OCI-LY7 (cell line): ENCODE results near the gene MYBPC2. TPM values are rescaled to one million over a fixed set of nuclear protein-coding genes. Genes with fewer than 3 reads are reported as not detected.

Source experiments
- BruUV-seq: library from RNA; stranded (reverse); fragments of 400-500 nt; replicated peaks from 2 replicates; lab custom pipeline; 2021; lab: Mats Ljungman, UMichigan
- CTCF ChIA-PET: fragments of 300-600 bp; sonication (Branson Sonifier 250); formaldehyde crosslinking; loops from one replicate; lab custom pipeline; 2022; ENCODE audit warnings: antibody characterized with exemption; ENCODE audit not compliant: unreplicated experiment; lab: Charles Lee
- POLR2A ChIA-PET: fragments of 300-600 bp; sonication (Branson Sonifier 250); formaldehyde crosslinking; loops from one replicate; lab custom pipeline; 2022; ENCODE audit warnings: antibody characterized with exemption; lab: Charles Lee
- DNase-seq: peaks from one replicate; pipeline ENCODE4 v3.0.0-alpha.2; 2015; ENCODE audit warnings: low spot score
- H2AFZ ChIP-seq: fragments of 200-600 bp; sonication (generic), shearing (Covaris generic); 2 replicates; pipeline ENCODE4 v1.6.1; 2014; ENCODE audit warnings: mild to moderate bottlenecking, antibody characterized with exemption, low read length, moderate library complexity
- H3K27ac ChIP-seq: fragments of 200-600 bp; sonication (generic); 2 replicates; pipeline ENCODE4 v1.5.1; 2014; ENCODE audit warnings: mixed run types, low read depth, mild to moderate bottlenecking, moderate library complexity, low read length, inconsistent platforms; ENCODE audit not compliant: poor library complexity, severe bottlenecking
- H3K36me3 ChIP-seq: fragments of 200-600 bp; sonication (generic); 2 replicates; pipeline ENCODE4 v1.6.1; 2014; ENCODE audit warnings: mild to moderate bottlenecking, antibody characterized with exemption, low read length, moderate library complexity, mixed read lengths; ENCODE audit not compliant: insufficient read depth
- H3K4me1 ChIP-seq: fragments of 200-600 bp; sonication (generic); 2 replicates; pipeline ENCODE4 v1.5.1; 2014; ENCODE audit warnings: mild to moderate bottlenecking, low read length; ENCODE audit not compliant: insufficient read depth, poor library complexity, severe bottlenecking
- H3K4me2 ChIP-seq: fragments of 200-600 bp; sonication (generic); 2 replicates; pipeline ENCODE4 v1.6.1; 2014; ENCODE audit warnings: mild to moderate bottlenecking, low read length
- H3K4me3 ChIP-seq: fragments of 200-600 bp; sonication (generic); 2 replicates; pipeline ENCODE4 v1.5.1; 2014; ENCODE audit warnings: mild to moderate bottlenecking, low read depth, low read length; ENCODE audit not compliant: poor library complexity, severe bottlenecking
- H3K79me2 ChIP-seq: fragments of 200-600 bp; sonication (generic); 2 replicates; pipeline ENCODE4 v1.6.1; 2016; ENCODE audit warnings: low read depth, mild to moderate bottlenecking, low read length, moderate library complexity, mixed read lengths; ENCODE audit not compliant: insufficient read depth
- H3K9me2 ChIP-seq: fragments of 200-600 bp; sonication (generic); 2 replicates; pipeline ENCODE4 v1.6.1; 2016; ENCODE audit warnings: mild to moderate bottlenecking, low read length, mixed read lengths; ENCODE audit not compliant: insufficient read depth
- H3K9me3 ChIP-seq: fragments of 200-600 bp; sonication (generic); 2 replicates; pipeline ENCODE4 v1.6.1; 2014; ENCODE audit warnings: mild to moderate bottlenecking, mixed run types, low read length, mixed read lengths
- H4K20me1 ChIP-seq: fragments of 200-600 bp; sonication (generic); 2 replicates; pipeline ENCODE4 v1.6.1; 2014; ENCODE audit warnings: mild to moderate bottlenecking, antibody characterized with exemption, low read length, moderate library complexity, mixed read lengths; ENCODE audit not compliant: insufficient read depth
- CTCF ChIP-seq: fragments of 200-600 bp; sonication (generic); conservative IDR thresholded peaks from 2 replicates; pipeline ENCODE4 v1.5.1; 2014; ENCODE audit warnings: mild to moderate bottlenecking, antibody characterized with exemption, low read length, moderate library complexity, mixed read lengths
- EZH2phosphoT487 ChIP-seq: fragments of 200-600 bp; sonication (generic); IDR thresholded peaks from 2 replicates; pipeline ENCODE4 v1.6.1; 2018; ENCODE audit warnings: low read depth, borderline replicate concordance, mild to moderate bottlenecking, mixed run types, antibody characterized with exemption, low read length, moderate library complexity, mixed read lengths
- intact Hi-C: fragments of 100-400 bp; cut with micrococcal nuclease; formaldehyde crosslinking; loops from one replicate; pipeline ENCODE4 v1.10.0; 2022; ENCODE audit not compliant: unreplicated experiment
- total RNA-seq, 2 experiments: library from RNA; depleted of rRNA in 1 of 2; stranded (reverse); fragments of >200 nt in 1 of 2; shearing (Covaris generic) in 1 of 2; gene quantifications; 2 replicates each; pipeline ENCODE4 v1.2.3, GENCODE V29; 2014 to 2022

The MYBPC2 gene
- total RNA-seq, 2 experiments from 2014 or later, result 15.4 to 28.2 TPM

- no peaks in the 10 kb centered on the region for H4K20me1 ChIP-seq
- peaks cover 88% of the 10 kb centered on the region for H3K36me3 ChIP-seq
- ChIA-PET POLR2A (no interaction called here), CTCF (interaction anchor here (0.6 kb wide), 1 partner anchor 73 kb away, joined by 3 read pairs; no protein-coding TSS in a partner anchor)
- intact Hi-C loops, result no loop called here
- H3K9me3 ChIP-seq, result peaks cover 20% of the 10 kb centered on the region
- TSS peak; percentile 76 for BruUV-seq
- H3K79me2 ChIP-seq, result peaks cover 7% of the 10 kb centered on the region
- no peaks in the 10 kb centered on the region for H3K9me2 ChIP-seq
- TF ChIP-seq CTCF, result no peak
- no peak for TF ChIP-seq EZH2phosphoT487
- H3K4me1 ChIP-seq, result no peaks in the 10 kb centered on the region
- no peak overlapping the region for H3K4me3 ChIP-seq
- no peak overlapping the region for H3K4me2 ChIP-seq
- DNase-seq, result no peak
- H2AFZ ChIP-seq, result no peak overlapping the region
- H3K27ac ChIP-seq, result no peak overlapping the region
Observed at GRCh38 chr19:50482916-50483315, 50.2 kb downstream of the MYBPC2 start.

GRCh38 chr19:50485284-50485955, 52.7 kb downstream of the MYBPC2 start:
- CTCF ChIA-PET, result no interaction called here
- H3K79me2 ChIP-seq, result no peaks in the 10 kb centered on the region
- no peaks in the 10 kb centered on the region for H4K20me1 ChIP-seq
- POLR2A ChIA-PET, result no interaction called here
- H3K4me3 ChIP-seq, result no peak overlapping the region
- no peak overlapping the region for H2AFZ ChIP-seq
- no peak for DNase-seq
- TF ChIP-seq CTCF, result no peak
- no peak for TF ChIP-seq EZH2phosphoT487
- no peaks in the 10 kb centered on the region for H3K4me1 ChIP-seq
- no peak overlapping the region for H3K27ac ChIP-seq
- no TSS peak for BruUV-seq
- H3K4me2 ChIP-seq, result no peak overlapping the region
- intact Hi-C loops, result no loop called here
- H3K36me3 ChIP-seq, result peaks cover 63% of the 10 kb centered on the region
- H3K9me3 ChIP-seq, result peaks cover 13% of the 10 kb centered on the region
- H3K9me2 ChIP-seq, result no peaks in the 10 kb centered on the region

GRCh38 chr19:50486823-50487515, 54.3 kb downstream of the MYBPC2 start:
- H3K79me2 ChIP-seq, result no peaks in the 10 kb centered on the region

More at GRCh38 chr19:50486823-50487515, 54.3 kb downstream of the MYBPC2 start:
- H3K36me3 ChIP-seq, result peaks cover 48% of the 10 kb centered on the region
- H3K4me2 ChIP-seq, result no peak overlapping the region
- H4K20me1 ChIP-seq, result no peaks in the 10 kb centered on the region
- intact Hi-C loops, result no loop called here
- H3K4me3 ChIP-seq, result no peak overlapping the region
- no peak overlapping the region for H2AFZ ChIP-seq
- no TSS peak for BruUV-seq
- H3K9me2 ChIP-seq, result no peaks in the 10 kb centered on the region
- TF ChIP-seq EZH2phosphoT487 (no peak), CTCF (peak; percentile 90)
- POLR2A ChIA-PET, result no interaction called here
- H3K27ac ChIP-seq, result no peak overlapping the region
- H3K9me3 ChIP-seq, result peaks cover 13% of the 10 kb centered on the region
- peak; percentile 60 for DNase-seq
- H3K4me1 ChIP-seq, result no peaks in the 10 kb centered on the region
- CTCF ChIA-PET, result no interaction called here
